ENCODE measurements around the gene AARS2.

- TF ChIP-seq, protein P1, sequence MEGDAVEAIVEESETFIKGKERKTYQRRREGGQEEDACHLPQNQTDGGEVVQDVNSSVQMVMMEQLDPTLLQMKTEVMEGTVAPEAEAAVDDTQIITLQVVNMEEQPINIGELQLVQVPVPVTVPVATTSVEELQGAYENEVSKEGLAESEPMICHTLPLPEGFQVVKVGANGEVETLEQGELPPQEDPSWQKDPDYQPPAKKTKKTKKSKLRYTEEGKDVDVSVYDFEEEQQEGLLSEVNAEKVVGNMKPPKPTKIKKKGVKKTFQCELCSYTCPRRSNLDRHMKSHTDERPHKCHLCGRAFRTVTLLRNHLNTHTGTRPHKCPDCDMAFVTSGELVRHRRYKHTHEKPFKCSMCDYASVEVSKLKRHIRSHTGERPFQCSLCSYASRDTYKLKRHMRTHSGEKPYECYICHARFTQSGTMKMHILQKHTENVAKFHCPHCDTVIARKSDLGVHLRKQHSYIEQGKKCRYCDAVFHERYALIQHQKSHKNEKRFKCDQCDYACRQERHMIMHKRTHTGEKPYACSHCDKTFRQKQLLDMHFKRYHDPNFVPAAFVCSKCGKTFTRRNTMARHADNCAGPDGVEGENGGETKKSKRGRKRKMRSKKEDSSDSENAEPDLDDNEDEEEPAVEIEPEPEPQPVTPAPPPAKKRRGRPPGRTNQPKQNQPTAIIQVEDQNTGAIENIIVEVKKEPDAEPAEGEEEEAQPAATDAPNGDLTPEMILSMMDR (IDR thresholded peaks at IDR 0.05; ENCODE audit: low read depth, low read length, missing input control) = no peak
- TF ChIP-seq JUND (IDR thresholded peaks at IDR 0.05) = no peak
- no peak for TF ChIP-seq YY1 (IDR thresholded peaks at IDR 0.05)
- TF ChIP-seq RXRA (IDR thresholded peaks at IDR 0.05) = no peak
- TF ChIP-seq, protein P2, sequence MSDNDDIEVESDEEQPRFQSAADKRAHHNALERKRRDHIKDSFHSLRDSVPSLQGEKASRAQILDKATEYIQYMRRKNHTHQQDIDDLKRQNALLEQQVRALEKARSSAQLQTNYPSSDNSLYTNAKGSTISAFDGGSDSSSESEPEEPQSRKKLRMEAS (IDR thresholded peaks at IDR 0.05) = no peak
- no peak for TF ChIP-seq NR2F2 (IDR thresholded peaks at IDR 0.05)
- TF ChIP-seq TAF1 (conservative IDR thresholded peaks at IDR 0.05) = no peak
These were observed 15.8 kb downstream of the AARS2 start for GRCh38 chr6:44297063-44298038.
